ENCODE results near the gene PIK3R1. TPM values are rescaled to one million over a fixed set of nuclear protein-coding genes. Genes with fewer than 3 reads are reported as not detected.

The PIK3R1 gene
- total RNA-seq, 1 donor from 2014 or later = 24.2 TPM

DNA sequence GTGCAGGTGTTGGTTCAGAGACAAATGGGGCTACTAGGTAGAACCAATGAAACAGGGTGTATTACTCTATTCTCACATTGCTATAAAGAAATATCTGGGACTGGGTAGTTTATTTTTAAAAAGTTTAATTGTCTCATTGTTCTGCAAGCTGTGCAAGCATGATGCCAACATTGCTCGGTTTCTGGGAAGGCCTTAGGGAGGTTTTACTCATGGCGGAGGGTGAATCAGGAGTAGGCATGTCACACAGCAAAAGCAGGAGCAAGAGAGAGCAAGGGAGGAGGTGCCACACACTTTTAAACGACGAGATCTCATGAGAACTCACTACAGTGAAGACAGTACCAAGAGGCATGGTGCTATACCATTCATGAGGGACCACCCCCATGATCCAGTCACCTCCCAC is 134.6 kb downstream of the PIK3R1 start:
- no peak overlapping the region for H3K27ac ChIP-seq
- no peak overlapping the region for H3K9ac ChIP-seq
- peaks cover 2% of the 10 kb centered on the region for H3K36me3 Mint-ChIP-seq
- no peaks in the 10 kb centered on the region for H3K36me3 ChIP-seq
- H3K27ac Mint-ChIP-seq = no peak overlapping the region
- H3F3A ChIP-seq (ENCODE audit: low read depth) = peaks cover 20% of the 10 kb centered on the region
- H3K4me1 ChIP-seq = peaks cover 29% of the 10 kb centered on the region
- H3K27me3 Mint-ChIP-seq (ENCODE audit: insufficient read depth, low read depth) = peaks cover 4% of the 10 kb centered on the region
- H3K4me1 Mint-ChIP-seq = peaks cover 21% of the 10 kb centered on the region
- DNase-seq (ENCODE audit: low spot score) = no peak
- TF ChIP-seq EZH2 (IDR thresholded peaks at IDR 0.05) (no peak), EZH2phosphoT487 (IDR thresholded peaks at IDR 0.05) (no peak)
- TF ChIP-seq, protein P1, sequence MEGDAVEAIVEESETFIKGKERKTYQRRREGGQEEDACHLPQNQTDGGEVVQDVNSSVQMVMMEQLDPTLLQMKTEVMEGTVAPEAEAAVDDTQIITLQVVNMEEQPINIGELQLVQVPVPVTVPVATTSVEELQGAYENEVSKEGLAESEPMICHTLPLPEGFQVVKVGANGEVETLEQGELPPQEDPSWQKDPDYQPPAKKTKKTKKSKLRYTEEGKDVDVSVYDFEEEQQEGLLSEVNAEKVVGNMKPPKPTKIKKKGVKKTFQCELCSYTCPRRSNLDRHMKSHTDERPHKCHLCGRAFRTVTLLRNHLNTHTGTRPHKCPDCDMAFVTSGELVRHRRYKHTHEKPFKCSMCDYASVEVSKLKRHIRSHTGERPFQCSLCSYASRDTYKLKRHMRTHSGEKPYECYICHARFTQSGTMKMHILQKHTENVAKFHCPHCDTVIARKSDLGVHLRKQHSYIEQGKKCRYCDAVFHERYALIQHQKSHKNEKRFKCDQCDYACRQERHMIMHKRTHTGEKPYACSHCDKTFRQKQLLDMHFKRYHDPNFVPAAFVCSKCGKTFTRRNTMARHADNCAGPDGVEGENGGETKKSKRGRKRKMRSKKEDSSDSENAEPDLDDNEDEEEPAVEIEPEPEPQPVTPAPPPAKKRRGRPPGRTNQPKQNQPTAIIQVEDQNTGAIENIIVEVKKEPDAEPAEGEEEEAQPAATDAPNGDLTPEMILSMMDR (IDR thresholded peaks at IDR 0.05) = no peak
- no peaks in the 10 kb centered on the region for H3K27me3 ChIP-seq
- H3K4me3 ChIP-seq = no peak overlapping the region
- no peak overlapping the region for H2AFZ ChIP-seq (replicated peaks)
- no peak overlapping the region for H3K4me2 ChIP-seq
- no peak overlapping the region for H3K4me3 Mint-ChIP-seq
- no peaks in the 10 kb centered on the region for H4K20me1 ChIP-seq (ENCODE audit: low read depth)
- H3K9me3 Mint-ChIP-seq = peaks cover 14% of the 10 kb centered on the region
- no peaks in the 10 kb centered on the region for H3K9me3 ChIP-seq (ENCODE audit: low read depth)
- no peaks in the 10 kb centered on the region for H3K79me2 ChIP-seq (ENCODE audit: low read depth)

All from neural progenitor cell (in vitro differentiated cells).